GM23248 (cell line): Measurements from ENCODE around the gene CNTN6.

Experiments used
- EZH2 ChIP-seq: fragments of 200-600 bp; sonication (generic); IDR thresholded peaks from 2 replicates; pipeline ENCODE4 v1.6.1; 2018; ENCODE audit warnings: antibody characterized with exemption, mild to moderate bottlenecking; ENCODE audit not compliant: insufficient read depth, poor library complexity, severe bottlenecking
- EZH2phosphoT487 ChIP-seq: fragments of 200-600 bp; sonication (generic); IDR thresholded peaks from 2 replicates; pipeline ENCODE4 v1.6.1; 2018; ENCODE audit warnings: antibody characterized with exemption, moderate library complexity, mild to moderate bottlenecking, low read depth; ENCODE audit not compliant: insufficient read depth

- TF ChIP-seq EZH2 (no peak), EZH2phosphoT487 (no peak)
Observed at GRCh38 chr3:1348547-1348946, 255.7 kb downstream of the CNTN6 start.
